HepG2 (cell line): ENCODE measurements around the gene CPT1B. TPM values are rescaled to one million over a fixed set of nuclear protein-coding genes. Genes with fewer than 3 reads are reported as not detected.

Source experiments
- AGO2 ChIP-seq: fragments of 200-400 bp; formaldehyde crosslinking; optimal IDR thresholded peaks from 2 replicates; pipeline ENCODE3; 2017; ENCODE audit warnings: mild to moderate bottlenecking, low read depth, low read length, moderate library complexity
- DMAP1 ChIP-seq: IDR thresholded peaks from 2 replicates; pipeline ENCODE4 v1.6.1; 2016
- ELF1 ChIP-seq: sonication (generic); formaldehyde crosslinking; IDR thresholded peaks from 2 replicates; pipeline ENCODE4 v1.4.0; 2020; ENCODE audit warnings: missing genetic modification reagents
- GATAD2A ChIP-seq: IDR thresholded peaks from 2 replicates; pipeline ENCODE4 v1.6.1; 2016
- GPN1 ChIP-seq: sonication (generic); formaldehyde crosslinking; IDR thresholded peaks from 2 replicates; pipeline ENCODE4 v1.5.1; 2020; ENCODE audit warnings: missing genetic modification reagents, borderline replicate concordance
- MED1 ChIP-seq: sonication (generic); formaldehyde crosslinking; IDR thresholded peaks from 2 replicates; pipeline ENCODE4 v1.4.0; 2020; ENCODE audit warnings: missing genetic modification reagents
- MTA3 ChIP-seq: sonication (generic); formaldehyde crosslinking; IDR thresholded peaks from 2 replicates; pipeline ENCODE4 v1.4.0; 2020; ENCODE audit warnings: missing genetic modification reagents
- NFRKB ChIP-seq: fragments of 450-650 bp; IDR thresholded peaks from 2 replicates; pipeline ENCODE4 v1.6.1; 2017
- NPAS2 ChIP-seq: sonication (generic); formaldehyde crosslinking; IDR thresholded peaks from 2 replicates; pipeline ENCODE4 v1.8.0; 2022; ENCODE audit warnings: mild to moderate bottlenecking, missing genetic modification reagents, borderline replicate concordance
- PRDM10 ChIP-seq: sonication (generic); formaldehyde crosslinking; IDR thresholded peaks from 2 replicates; pipeline ENCODE4 v1.4.0; 2020; ENCODE audit warnings: low read depth, missing genetic modification reagents
- ZNF18 ChIP-seq: sonication (generic); formaldehyde crosslinking; IDR thresholded peaks from 2 replicates; pipeline ENCODE4 v1.8.0; 2022; ENCODE audit warnings: mild to moderate bottlenecking, missing genetic modification reagents; ENCODE audit not compliant: insufficient replicate concordance
- ZNF350 ChIP-seq: sonication (generic); formaldehyde crosslinking; IDR thresholded peaks from 2 replicates; pipeline ENCODE4 v1.4.0; 2020; ENCODE audit warnings: mild to moderate bottlenecking, low read depth, missing genetic modification reagents, borderline replicate concordance
- ZNF629 ChIP-seq: sonication (generic); formaldehyde crosslinking; conservative IDR thresholded peaks from 2 replicates; pipeline ENCODE4 v1.5.0; 2020; ENCODE audit warnings: missing genetic modification reagents
- ZNF670 ChIP-seq: sonication (generic); formaldehyde crosslinking; IDR thresholded peaks from 2 replicates; pipeline ENCODE4 v1.8.0; 2022; ENCODE audit warnings: mild to moderate bottlenecking, missing genetic modification reagents, borderline replicate concordance
- ZSCAN30 ChIP-seq: sonication (generic); formaldehyde crosslinking; IDR thresholded peaks from 2 replicates; pipeline ENCODE4 v1.5.0; 2020; ENCODE audit warnings: mild to moderate bottlenecking, missing genetic modification reagents
- polyA plus RNA-seq, 8 experiments: library from polyadenylated mRNA; depleted of rRNA in 3 of 8; stranded (reverse) in 7 of 8; unstranded in 1 of 8; fragments of >200 nt; fragmentation: Illumina TruSeq in 4 of 8; extraction: Trizol in 4 of 8; gene quantifications; 2 replicates each; pipeline versions ENCODE4 v1.2.1 to v1.2.3, GENCODE V29; 2011 to 2016; ENCODE audit warnings: low read depth in 4 of 8, missing spikeins in 1 of 8, mixed read lengths in 1 of 8; ENCODE audit not compliant: insufficient read depth in 1 of 8
- total RNA-seq, 5 experiments: library from RNA; depleted of rRNA; stranded (reverse); fragments of >200 nt; fragmentation: Illumina TruSeq; extraction: Trizol; gene quantifications; 2 replicates each; pipeline ENCODE4 v1.2.3, GENCODE V29; 2016; ENCODE audit warnings: low read depth in 1 of 5
- TF ChIP-seq, protein P1 (sequence below): sonication (generic); formaldehyde crosslinking; IDR thresholded peaks from 2 replicates; pipeline ENCODE4 v1.4.0; 2020; ENCODE audit warnings: missing genetic modification reagents, borderline replicate concordance
- TF ChIP-seq, protein P2 (sequence below): IDR thresholded peaks from 2 replicates; pipeline ENCODE4 v1.6.1; 2016; ENCODE audit warnings: low read depth, borderline replicate concordance
- TF ChIP-seq, protein P3 (sequence below): sonication (generic); formaldehyde crosslinking; conservative IDR thresholded peaks from 2 replicates; pipeline ENCODE4 v1.8.0; 2022; ENCODE audit warnings: missing genetic modification reagents

CPT1B gene
- total and polyA plus RNA-seq, 2 of the 13 experiments (the other 11 are each of a cell fraction or from before 2014, with no cell fraction given) = 9.2 to 19.5 TPM

DNA sequence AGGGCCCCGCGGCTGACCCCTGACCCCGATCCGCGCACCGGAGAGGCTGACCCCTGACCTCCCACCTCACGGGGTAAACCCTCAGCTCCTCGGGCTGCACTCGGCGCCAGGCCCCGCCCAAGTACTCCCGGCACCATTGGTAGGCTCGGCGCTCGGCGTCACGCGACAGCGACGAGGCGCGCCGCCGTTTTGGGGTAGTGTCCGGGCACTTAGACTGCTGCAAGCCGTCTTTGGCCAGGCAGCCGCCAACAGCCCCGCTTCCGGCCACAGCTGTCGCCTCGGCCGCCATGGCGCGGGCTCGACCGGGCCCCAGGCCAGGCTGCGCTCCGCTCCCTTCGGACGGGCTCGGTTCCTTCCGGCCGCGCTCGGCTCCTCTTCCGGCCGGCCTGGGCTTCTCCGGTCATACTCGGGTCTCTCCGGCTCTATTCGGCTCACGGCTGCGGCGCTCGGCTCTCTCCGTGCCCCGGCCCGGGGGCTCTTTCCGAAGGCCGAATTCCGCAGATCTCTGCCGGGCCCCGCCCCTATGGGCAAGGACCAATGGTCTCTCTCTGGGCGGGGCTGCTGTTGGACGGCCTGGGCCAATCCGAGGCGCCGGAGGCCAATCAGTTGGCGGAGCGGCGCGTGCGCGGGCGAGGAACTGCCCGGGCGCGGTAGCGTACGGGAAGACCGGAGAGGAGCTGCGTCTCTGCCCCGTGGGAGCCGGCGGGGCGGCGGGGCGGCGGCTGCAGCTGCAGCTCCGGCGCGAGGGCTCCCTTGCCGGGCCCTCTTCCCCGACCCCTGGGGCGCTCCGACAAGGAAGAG is 4.5 kb upstream of the CPT1B start, which contains the start of gene CHKB (continued):
- TF ChIP-seq, protein P1, sequence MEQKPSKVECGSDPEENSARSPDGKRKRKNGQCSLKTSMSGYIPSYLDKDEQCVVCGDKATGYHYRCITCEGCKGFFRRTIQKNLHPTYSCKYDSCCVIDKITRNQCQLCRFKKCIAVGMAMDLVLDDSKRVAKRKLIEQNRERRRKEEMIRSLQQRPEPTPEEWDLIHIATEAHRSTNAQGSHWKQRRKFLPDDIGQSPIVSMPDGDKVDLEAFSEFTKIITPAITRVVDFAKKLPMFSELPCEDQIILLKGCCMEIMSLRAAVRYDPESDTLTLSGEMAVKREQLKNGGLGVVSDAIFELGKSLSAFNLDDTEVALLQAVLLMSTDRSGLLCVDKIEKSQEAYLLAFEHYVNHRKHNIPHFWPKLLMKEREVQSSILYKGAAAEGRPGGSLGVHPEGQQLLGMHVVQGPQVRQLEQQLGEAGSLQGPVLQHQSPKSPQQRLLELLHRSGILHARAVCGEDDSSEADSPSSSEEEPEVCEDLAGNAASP = no peak
- TF ChIP-seq ELF1 (peak; percentile 12; the same call in 1 of the 2 replicates), ZNF670 (peak; percentile 61; the same call in 1 of the 2 replicates), GATAD2A (CRISPR knock-in tag) (no peak), ZSCAN30 (CRISPR knock-in tag) (no peak), DMAP1 (CRISPR knock-in tag) (peak; percentile 75; the same call in 1 of the 2 replicates), NPAS2 (CRISPR knock-in tag) (no peak), PRDM10 (CRISPR knock-in tag) (no peak), MTA3 (CRISPR knock-in tag) (no peak), ZNF350 (peak; percentile 56; the same call in 1 of the 2 replicates), GPN1 (CRISPR knock-in tag) (no peak), NFRKB (no peak), ZNF18 (CRISPR knock-in tag) (no peak), MED1 (CRISPR knock-in tag) (peak; percentile 46), AGO2 (no peak), ZNF629 (CRISPR knock-in tag) (0 out of 2 replicates have a peak, but pooled peaks have one; percentile 21)
- TF ChIP-seq, protein P2, sequence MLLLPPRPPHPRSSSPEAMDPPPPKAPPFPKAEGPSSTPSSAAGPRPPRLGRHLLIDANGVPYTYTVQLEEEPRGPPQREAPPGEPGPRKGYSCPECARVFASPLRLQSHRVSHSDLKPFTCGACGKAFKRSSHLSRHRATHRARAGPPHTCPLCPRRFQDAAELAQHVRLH (CRISPR knock-in tag) = no peak; the same call in 1 of the 2 replicates
- TF ChIP-seq, protein P3, sequence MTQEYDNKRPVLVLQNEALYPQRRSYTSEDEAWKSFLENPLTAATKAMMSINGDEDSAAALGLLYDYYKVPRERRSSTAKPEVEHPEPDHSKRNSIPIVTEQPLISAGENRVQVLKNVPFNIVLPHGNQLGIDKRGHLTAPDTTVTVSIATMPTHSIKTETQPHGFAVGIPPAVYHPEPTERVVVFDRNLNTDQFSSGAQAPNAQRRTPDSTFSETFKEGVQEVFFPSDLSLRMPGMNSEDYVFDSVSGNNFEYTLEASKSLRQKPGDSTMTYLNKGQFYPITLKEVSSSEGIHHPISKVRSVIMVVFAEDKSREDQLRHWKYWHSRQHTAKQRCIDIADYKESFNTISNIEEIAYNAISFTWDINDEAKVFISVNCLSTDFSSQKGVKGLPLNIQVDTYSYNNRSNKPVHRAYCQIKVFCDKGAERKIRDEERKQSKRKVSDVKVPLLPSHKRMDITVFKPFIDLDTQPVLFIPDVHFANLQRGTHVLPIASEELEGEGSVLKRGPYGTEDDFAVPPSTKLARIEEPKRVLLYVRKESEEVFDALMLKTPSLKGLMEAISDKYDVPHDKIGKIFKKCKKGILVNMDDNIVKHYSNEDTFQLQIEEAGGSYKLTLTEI (CRISPR knock-in tag) = no peak
